Right ventricle myocardium superior (tissue), 1 donor: Measurements from ENCODE around the gene ZNF784. TPM values are rescaled to one million over a fixed set of nuclear protein-coding genes. Genes with fewer than 3 reads are reported as not detected.

Source experiments
- ATAC-seq: fragments of 200-7000 bp; cut with Tn5 transposase; one replicate; pipeline ENCODE4 v1.9.1; 2020; ENCODE audit warnings: mild to moderate bottlenecking; ENCODE audit not compliant: poor library complexity
- DNase-seq: peaks from one replicate; pipeline ENCODE4 v3.0.0-alpha.2; 2020
- intact Hi-C: fragments of 100-400 bp; cut with DNase I; formaldehyde crosslinking; loops from one replicate; pipeline ENCODE4 v1.11.2; 2022
- total RNA-seq: library from RNA; stranded (reverse); fragmentation: NEBNext Ultra II Directional; extraction: Animal tissue kit (Norgen Biotek cat#: 25700); gene quantifications from one replicate; pipeline ENCODE4 v1.2.1, GENCODE V29; 2021
- donor health status: DM: no; HTN: yes; CAD: no; lungs with severe emphysema.

Gene ZNF784
- total RNA-seq, 1 donor from 2014 or later: 11.7 TPM

GRCh38 chr19:55646889-55647731 is 22.7 kb upstream of the ZNF784 start:
- DNase-seq: no peak

GRCh38 chr19:55645512-55645881 is 21.1 kb upstream of the ZNF784 start:
- intact Hi-C loops: no loop called here
- DNase-seq (no peak), ATAC-seq (no peak)

More at GRCh38 chr19:55646889-55647731, 22.7 kb upstream of the ZNF784 start:
- ATAC-seq: no peak
- intact Hi-C loops: no loop called here

- DNase-seq (peak; percentile 36), ATAC-seq (no peak)
- intact Hi-C loops: no loop called here
These were observed 20.6 kb upstream of the ZNF784 start for GRCh38 chr19:55644842-55645511.

DNA sequence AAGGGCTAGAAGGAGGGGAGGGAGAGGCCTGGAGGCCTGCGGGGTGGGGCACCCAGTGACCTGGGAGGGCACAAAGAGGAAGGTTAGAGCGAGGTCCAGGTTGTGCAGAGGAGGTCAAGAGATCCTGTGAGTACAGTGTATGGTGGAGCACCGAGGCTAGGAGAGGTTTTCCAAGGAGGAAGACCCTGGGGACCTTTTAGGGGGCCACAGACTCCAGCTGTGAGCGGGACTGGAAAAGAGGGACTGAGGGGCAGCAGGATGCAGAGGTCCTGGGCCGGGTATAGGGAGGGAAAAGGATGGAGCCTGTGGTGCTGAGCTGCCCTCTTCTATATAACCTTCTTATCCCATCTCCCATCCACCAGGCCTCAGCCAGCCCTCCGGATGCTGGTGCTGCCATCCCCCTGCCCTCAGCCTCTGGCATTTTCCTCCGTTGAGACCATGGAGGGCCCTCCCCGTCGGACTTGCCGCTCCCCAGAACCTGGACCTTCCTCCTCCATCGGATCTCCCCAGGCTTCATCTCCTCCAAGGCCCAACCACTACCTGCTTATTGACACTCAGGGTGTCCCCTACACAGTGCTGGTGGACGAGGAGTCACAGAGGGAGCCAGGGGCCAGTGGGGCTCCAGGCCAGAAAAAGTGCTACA is 19.9 kb upstream of the ZNF784 start:
- DNase-seq (peak; percentile 39), ATAC-seq (no peak)
- intact Hi-C loops: no loop called here

DNA sequence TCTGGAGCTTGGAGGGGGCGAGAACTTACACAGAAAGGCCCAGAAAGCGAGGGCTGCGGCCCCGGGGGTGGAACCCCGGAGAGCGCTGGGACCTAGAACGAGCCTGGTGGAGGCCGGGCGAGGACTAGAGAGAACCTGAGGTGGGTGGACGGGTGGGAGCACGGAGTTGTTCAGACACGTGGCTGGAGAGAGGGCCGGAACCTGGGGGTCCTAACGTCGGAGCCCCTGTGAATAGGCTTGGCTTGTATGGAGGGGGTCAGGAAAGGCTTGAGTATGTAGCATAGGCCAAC is 19.5 kb upstream of the ZNF784 start:
- intact Hi-C loops: no loop called here
- no peak for ATAC-seq
- DNase-seq: no peak

DNA sequence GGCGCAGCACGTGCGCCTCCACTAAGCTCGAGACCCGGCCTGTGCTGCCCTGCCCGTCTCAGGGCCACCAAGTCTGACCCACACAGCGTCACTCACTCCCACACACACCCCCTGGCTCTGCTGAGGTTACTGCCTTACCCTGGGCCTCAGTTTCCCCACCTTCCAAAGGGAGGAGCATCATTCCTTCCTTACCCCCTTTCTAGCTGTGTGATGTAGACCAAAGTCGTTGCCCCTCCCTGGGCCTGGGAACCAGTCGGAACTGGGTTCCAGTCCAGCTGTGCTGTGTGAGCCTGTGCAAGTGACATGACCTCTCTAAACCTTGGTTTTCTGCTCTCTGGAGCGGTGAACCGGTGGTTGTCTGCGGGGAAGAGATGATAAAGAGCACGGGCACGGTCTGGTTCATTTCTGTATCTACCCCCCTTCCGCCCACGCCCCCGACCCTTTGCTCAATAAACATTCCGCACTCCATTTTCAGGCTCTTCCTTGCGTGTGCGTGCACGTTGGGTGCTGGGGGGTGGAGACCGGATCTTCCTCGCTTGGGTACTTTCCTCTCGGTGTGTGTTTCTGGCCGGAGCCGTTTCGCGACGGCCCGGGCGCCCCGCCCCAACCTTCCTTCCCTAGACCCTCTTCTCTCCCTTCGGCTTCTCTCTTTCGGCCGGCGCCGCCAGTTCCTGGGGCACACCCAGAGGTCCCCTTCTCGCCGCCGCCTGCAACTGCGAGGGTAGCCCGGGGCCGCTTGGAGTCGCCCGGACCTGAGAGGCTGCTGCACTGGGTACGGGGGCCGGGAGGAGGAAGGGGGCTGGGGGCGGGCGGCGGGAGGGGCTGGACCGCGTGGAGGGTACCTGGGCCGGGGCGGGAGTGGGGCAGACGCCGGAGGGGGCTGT is 18.9 kb upstream of the ZNF784 start, which contains the start of gene ZNF581:
Gene ZNF581 (plus strand): TSS at position 647 of the 884 bp plus-strand sequence. CDS start 923 bp downstream, outside the sequence.
- intact Hi-C loops: no loop called here
- ATAC-seq (peak; percentile 53), DNase-seq (peak; percentile 84)

DNA sequence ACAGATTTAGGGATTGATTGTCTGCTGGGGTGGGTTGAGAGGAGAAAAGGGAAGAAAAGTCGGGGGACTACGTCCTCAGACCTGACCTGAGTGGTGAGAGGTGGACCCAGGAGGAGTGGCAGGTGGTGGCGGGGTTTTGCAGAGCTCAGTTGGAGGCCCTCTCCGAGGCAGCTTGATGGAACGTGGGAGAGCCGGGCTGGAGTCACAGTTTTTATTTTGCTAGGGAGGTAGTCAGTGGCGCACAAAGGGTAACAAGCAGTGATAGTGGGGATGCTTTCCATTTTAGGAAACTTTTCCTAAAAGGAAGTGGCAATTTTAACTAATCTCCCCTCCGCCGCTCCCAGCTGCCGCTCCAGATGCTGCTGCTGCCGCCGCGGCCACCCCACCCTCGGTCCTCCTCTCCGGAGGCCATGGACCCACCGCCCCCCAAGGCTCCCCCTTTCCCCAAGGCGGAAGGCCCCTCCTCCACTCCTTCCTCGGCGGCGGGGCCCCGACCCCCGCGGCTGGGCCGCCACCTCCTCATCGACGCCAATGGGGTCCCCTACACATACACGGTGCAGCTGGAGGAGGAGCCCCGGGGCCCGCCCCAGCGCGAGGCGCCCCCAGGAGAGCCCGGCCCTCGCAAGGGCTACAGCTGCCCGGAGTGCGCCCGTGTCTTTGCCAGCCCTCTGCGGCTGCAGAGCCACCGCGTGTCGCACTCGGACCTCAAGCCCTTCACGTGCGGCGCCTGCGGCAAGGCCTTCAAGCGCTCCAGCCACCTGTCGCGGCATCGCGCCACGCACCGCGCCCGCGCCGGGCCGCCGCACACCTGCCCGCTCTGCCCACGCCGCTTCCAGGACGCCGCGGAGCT is 18.0 kb upstream of the ZNF784 start:
- DNase-seq: peak; percentile 47
- peak; percentile 2 for ATAC-seq
- intact Hi-C loops: no loop called here

DNA sequence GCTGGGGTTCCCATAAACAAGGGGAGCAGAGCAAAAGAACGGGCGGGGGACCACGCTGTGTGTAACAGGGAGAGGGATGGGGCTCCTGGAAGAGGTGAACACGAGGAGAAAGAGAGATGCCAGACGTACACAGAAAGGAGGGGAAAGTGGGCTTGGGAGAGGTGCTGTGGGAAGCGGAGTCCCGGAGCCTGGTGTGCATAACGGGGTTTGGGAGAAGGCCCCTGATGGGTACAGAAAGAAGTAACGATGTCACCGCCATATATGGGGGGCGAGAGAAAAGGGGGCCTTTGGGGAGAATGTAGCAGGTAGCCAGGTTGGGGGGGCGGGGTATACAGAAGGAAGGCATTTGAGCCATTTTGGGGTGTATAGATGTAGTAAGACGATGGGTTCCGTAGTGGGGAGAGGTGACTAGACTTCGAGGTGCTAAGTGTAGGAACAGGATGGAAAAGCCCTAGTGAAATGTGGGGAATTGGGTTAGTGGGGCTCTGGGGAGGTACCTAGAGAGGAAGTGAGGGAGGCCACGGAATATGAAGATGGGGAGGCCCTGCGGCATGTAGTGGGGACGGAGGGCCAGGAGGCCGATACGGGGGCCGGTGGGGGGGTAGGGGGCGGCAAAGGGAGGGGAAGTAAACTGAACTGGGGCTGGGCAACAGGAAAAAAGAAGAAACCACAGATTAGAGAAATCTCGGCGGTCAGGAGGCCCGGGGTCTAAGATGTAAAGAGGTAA is 17.2 kb upstream of the ZNF784 start:
- ATAC-seq: no peak
- no peak for DNase-seq
- intact Hi-C loops: no loop called here

GRCh38 chr19:55640577-55641425 is 16.4 kb upstream of the ZNF784 start, which contains the start of gene ZNF580:
Gene ZNF580, plus strand, starts transcription at chr19:55641002. Its CDS starts 1,507 bp downstream, at chr19:55642509.
- ATAC-seq (peak; percentile 79), DNase-seq (peak; percentile 80)
- intact Hi-C loops: no loop called here

DNA sequence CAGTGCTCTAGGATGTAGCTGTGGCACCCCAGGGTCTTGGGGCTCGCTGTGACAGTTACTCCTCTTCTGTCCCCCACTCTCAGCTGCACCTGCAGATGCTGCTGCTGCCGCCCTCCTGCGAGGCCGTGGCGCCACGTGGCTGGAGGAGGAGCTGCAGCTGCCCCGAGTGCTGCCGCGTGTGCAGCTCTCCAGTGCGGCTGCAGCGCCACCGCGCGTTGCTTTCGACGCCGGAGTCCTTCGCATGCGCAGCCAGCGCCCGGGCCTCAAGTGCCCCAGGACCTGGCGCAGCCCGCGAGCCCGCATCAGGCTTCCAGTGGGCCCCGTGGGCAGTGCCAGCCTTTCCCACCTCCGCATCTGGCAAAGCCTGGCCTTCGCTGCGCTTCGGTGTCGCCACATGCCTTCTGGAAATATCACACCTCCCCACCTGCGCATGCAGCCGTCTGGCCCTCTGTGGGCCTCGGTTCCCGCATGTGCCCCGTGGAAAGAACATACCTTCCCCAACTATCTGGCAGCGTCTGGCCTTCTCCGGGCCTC is 15.7 kb upstream of the ZNF784 start:
- peak; percentile 12 for ATAC-seq
- intact Hi-C loops: no loop called here
- DNase-seq: peak; percentile 80

DNA sequence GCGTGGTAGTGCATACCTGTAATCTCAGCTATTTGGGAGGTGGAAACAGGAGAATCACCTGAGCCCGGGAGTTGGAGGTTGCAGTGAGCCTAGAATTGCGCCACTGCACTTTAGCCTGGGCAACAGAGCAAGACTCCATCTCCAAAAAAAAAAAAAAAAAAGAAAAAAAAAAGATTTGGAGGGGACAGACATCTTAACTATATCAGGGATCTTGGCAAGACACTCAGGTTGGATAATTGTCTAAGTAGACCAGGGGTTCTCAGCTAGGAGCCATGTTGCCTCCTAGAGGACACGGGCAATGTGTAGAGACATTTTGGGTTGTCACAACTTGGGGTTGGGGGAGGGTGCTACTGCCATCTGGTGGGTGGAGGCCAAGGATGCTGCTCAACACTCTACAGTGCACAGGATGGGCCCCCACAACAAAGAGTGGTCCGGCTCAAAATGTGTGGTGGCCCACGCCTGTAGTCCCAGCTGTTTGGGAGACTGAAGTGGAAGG is 14.5 kb upstream of the ZNF784 start:
- ATAC-seq (no peak), DNase-seq (peak; percentile 46)
- intact Hi-C loops: loop anchor here (10.0 kb wide), 1 partner anchor 494 kb away; the partner anchor contains the start of gene TNNT1

- DNase-seq: peak; percentile 38
- intact Hi-C loops: loop anchor here (10.0 kb wide), 1 partner anchor 493 kb away; the partner anchor contains the start of gene TNNT1
These were observed 13.2 kb upstream of the ZNF784 start for GRCh38 chr19:55637534-55637933.

DNA sequence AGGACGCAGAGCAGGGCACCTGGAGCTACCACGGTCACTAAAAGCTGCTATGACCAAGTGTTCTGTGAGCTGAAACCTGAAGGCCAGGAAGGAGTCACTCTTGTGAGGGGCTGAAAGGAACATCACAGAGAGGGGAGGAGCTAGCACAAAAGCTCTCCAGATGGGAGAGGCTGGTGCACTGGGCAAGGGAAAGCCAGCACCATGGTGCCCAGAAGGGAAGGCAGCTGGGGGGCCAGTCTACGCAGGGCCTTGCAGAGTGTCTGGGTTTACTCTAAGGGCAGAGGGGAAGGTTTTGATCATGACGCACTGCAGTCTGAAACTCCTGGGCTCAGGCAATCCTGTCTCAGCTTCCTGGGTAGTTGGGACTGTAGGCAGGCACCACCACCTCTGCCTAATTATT is 12.4 kb upstream of the ZNF784 start:
- intact Hi-C loops: loop anchor here (10.0 kb wide), 1 partner anchor 492 kb away; the partner anchor contains the start of gene TNNT1

More at GRCh38 chr19:55637534-55637933, 13.2 kb upstream of the ZNF784 start:
- ATAC-seq: no peak

GRCh38 chr19:55635856-55636440 is 11.6 kb upstream of the ZNF784 start:
- intact Hi-C loops: loop anchor here (10.0 kb wide), 1 partner anchor 491 kb away; the partner anchor contains the start of gene TNNT1
- no peak for ATAC-seq
- no peak for DNase-seq

More for the DNA sequence above, 12.4 kb upstream of the ZNF784 start:
- DNase-seq (peak; percentile 27), ATAC-seq (no peak)

GRCh38 chr19:55635334-55635717 is 11.0 kb upstream of the ZNF784 start:
- no peak for ATAC-seq
- intact Hi-C loops: loop anchor here (10.0 kb wide), 1 partner anchor 491 kb away; the partner anchor contains the start of gene TNNT1
- DNase-seq: peak; percentile 42
